ENCODE results near the gene TOLLIP.

DNA sequence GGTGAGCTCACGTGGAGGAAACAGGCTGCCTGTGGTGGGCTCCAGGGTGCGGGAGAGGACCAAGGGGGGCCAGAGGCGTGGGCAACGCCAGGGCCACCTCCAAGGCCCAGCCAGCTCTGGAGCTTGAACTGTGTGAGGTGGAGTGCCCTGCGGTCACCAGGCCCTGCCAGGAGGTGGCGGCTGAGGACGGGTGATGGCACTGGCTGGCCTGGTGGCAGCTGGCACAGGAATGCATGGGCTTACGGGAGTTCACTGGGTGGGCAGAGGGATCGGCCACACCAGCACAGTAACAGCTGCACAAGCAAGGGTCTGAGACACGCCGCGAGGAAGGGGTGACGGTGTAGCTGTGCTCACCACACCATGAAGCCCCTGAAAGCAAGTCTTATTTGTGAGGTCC, 15.8 kb downstream of the TOLLIP start:
- no peak for TF ChIP-seq EZH2 (IDR thresholded peaks at IDR 0.05)
- TF ChIP-seq POLR2AphosphoS5 (IDR thresholded peaks at IDR 0.05; ENCODE audit: borderline replicate concordance, low read depth, low read length): no peak
- TF ChIP-seq FOXP2 (optimal IDR thresholded peaks at IDR 0.05; ENCODE audit: control extremely low read depth, extremely low read length, insufficient read depth): no peak
